Measurements from ENCODE around the gene MIEF1. TPM values are rescaled to one million over a fixed set of nuclear protein-coding genes. Genes with fewer than 3 reads are reported as not detected.

MIEF1 gene
- total and polyA plus RNA-seq, 2 of the 8 experiments (the other 6 are each of a cell fraction or from before 2014, with no cell fraction given): 16.8 to 32.7 TPM

- Histone ChIP-seq H3K18ac (ENCODE audit: extremely low read depth, low read length) (no peak overlapping the region), H2BK15ac (ENCODE audit: low read length) (no peak overlapping the region), H3K9me3 (ENCODE audit: insufficient read depth in 2 of 2, low read depth in 1 of 2, low read length in 1 of 2) (no peaks in the 10 kb centered on the region), H2BK20ac (ENCODE audit: low read length) (no peak overlapping the region), H3K27me3 (replicated peaks in 1 of 4; ENCODE audit: control insufficient read depth in 3 of 4, extremely low read depth in 1 of 4, insufficient read depth in 3 of 4, low read length in 3 of 4) (no peaks in the 10 kb centered on the region; a peak in 1 of 7 replicates), H4K8ac (ENCODE audit: extremely low read depth, insufficient read depth, low read length) (no peak overlapping the region), H2BK12ac (ENCODE audit: low read depth, low read length) (no peak overlapping the region; the same call in 1 of the 2 replicates), H3K9ac (replicated peaks in 1 of 4; ENCODE audit: extremely low read depth in 1 of 4, low read depth in 3 of 4, low read length in 3 of 4) (no peak overlapping the region), H3K79me2 (ENCODE audit: control insufficient read depth in 1 of 2, insufficient read depth in 2 of 2, low read length in 2 of 2) (no peaks in the 10 kb centered on the region), H3K27ac (ENCODE audit: low read depth, low read length) (no peak overlapping the region), H3K23me2 (ENCODE audit: low read depth, low read length) (peaks cover 3% of the 10 kb centered on the region), H2BK120ac (replicated peaks; ENCODE audit: low read depth, low read length) (no peak overlapping the region), H3K4me3 (ENCODE audit: extremely low read depth in 1 of 4, insufficient read depth in 2 of 4, low read depth in 3 of 4, low read length in 4 of 4) (no peak overlapping the region), H3K14ac (ENCODE audit: insufficient read length) (no peak overlapping the region), H4K91ac (replicated peaks; ENCODE audit: insufficient read length, low read length) (no peak overlapping the region), H2AFZ (ENCODE audit: low read length) (no peak overlapping the region), H3K56ac (replicated peaks; ENCODE audit: insufficient read length, low read depth, low read length) (no peak overlapping the region), H3K4ac (replicated peaks; ENCODE audit: insufficient read length, low read depth, low read length) (no peak overlapping the region), H3K23ac (ENCODE audit: insufficient read length) (no peak overlapping the region), H3K79me1 (ENCODE audit: low read depth, low read length) (no peaks in the 10 kb centered on the region), H4K5ac (ENCODE audit: insufficient read length, low read depth, low read length) (no peak overlapping the region), H3K4me2 (ENCODE audit: insufficient read depth in 1 of 2, low read depth in 2 of 2, low read length in 2 of 2) (no peak overlapping the region), H3K4me1 (replicated peaks in 1 of 4; ENCODE audit: control insufficient read depth in 3 of 4, insufficient read depth in 4 of 4, low read length in 3 of 4) (peaks cover 11 to 30% (median 21%) of the 10 kb centered on the region in 4 experiments), H2AK5ac (ENCODE audit: low read depth, low read length) (no peak overlapping the region), H3K36me3 (ENCODE audit: control insufficient read depth in 2 of 4, insufficient read depth in 4 of 4, low read length in 3 of 4) (no peaks in the 10 kb centered on the region), H2BK5ac (ENCODE audit: low read depth, low read length) (no peak overlapping the region), H4K20me1 (replicated peaks in 1 of 2; ENCODE audit: control insufficient read depth in 1 of 2, insufficient read depth in 2 of 2, low read length in 2 of 2) (no peaks in the 10 kb centered on the region)
- TF ChIP-seq SAP30 (IDR thresholded peaks at IDR 0.05; ENCODE audit: insufficient read depth, insufficient replicate concordance, low read length) (no peak), TEAD4 (IDR thresholded peaks at IDR 0.05; ENCODE audit: low read depth, low read length) (no peak), POLR2AphosphoS5 (IDR thresholded peaks at IDR 0.05; ENCODE audit: low read depth, low read length) (no peak), JUN (IDR thresholded peaks at IDR 0.05; ENCODE audit: low read depth, low read length) (no peak), USF2 (IDR thresholded peaks at IDR 0.05; ENCODE audit: low read length) (no peak)
- WGBS, 2 experiments (ENCODE audit: extremely low coverage in 1 of 2, insufficient coverage in 1 of 2, insufficient read length in 1 of 2, insufficient replicate concordance in 2 of 2, low coverage in 1 of 2, low lambda C conversion rate in 2 of 2, missing lambda C conversion rate in 1 of 2): 42% methylated on average over 2 of the region's 2 CpGs; no CpG with 5 or more reads in 1 of the 2 experiments
- ChIA-PET POLR2A (ENCODE audit: partially characterized antibody) (interaction anchor here (0.6 to 2.5 kb wide), 3 partner anchors 10 to 18 kb away, joined by 3 to 8 read pairs (median 7); partner anchors contain the start of gene ATF4), CTCF (ENCODE audit: partially characterized antibody) (interaction anchor here (0.9 to 21.9 kb wide), 10 partner anchors 8 to 498 kb away, joined by 3 to 361 read pairs (median 4); partner anchors contain the start of gene MIEF1)
- FAIRE-seq: no peak
- DNase-seq (ENCODE audit: low read depth in 1 of 2, low spot score in 2 of 2): no peak
Measured at GRCh38 chr22:39537975-39538374, 35.9 kb downstream of the MIEF1 start.
